K562 (cell line): ENCODE measurements around the gene CCDC167. TPM values are rescaled to one million over a fixed set of nuclear protein-coding genes. Genes with fewer than 3 reads are reported as not detected.

ENCODE experiments used
- ATAC-seq: fragments of 200-7000 bp; cut with Tn5 transposase; 3 replicates; pipeline ENCODE4 v1.9.1; 2020; ENCODE audit warnings: moderate library complexity
- BruUV-seq: library from RNA; stranded (reverse); fragments of 400-500 nt; replicated peaks from 2 replicates; lab custom pipeline; 2021; lab: Mats Ljungman, UMichigan
- CTCF ChIA-PET: fragments of 300-600 bp; formaldehyde crosslinking; extraction: SDS; loops from one replicate; lab custom pipeline; 2021; ENCODE audit warnings: low intra/inter-chr PET ratio; lab: Yijun Ruan, JAX
- POLR2A ChIA-PET: fragments of 300-600, 350-650 bp; sonication (Branson Sonifier 250); formaldehyde crosslinking; extraction: SDS; loops from one replicate; lab custom pipeline; 2021; ENCODE audit warnings: antibody characterized with exemption, inconsistent platforms; lab: Yijun Ruan, JAX
- DNase-seq, 4 experiments: peaks; one replicate each; pipeline versions ENCODE4 v3.0.0 to v3.0.0-alpha.2; 2011 to 2018; ENCODE audit warnings: low spot score in 3 of 4, mixed read lengths in 3 of 4; ENCODE audit errors: extremely low read depth in 1 of 4
- FAIRE-seq: peaks from 2 replicates; lab custom pipeline; 2011; peaks lifted over from hg19 to GRCh38; lab: Jason Lieb, UNC
- H2AFZ ChIP-seq: 2 replicates; pipeline ENCODE4 v1.6.0; 2011; ENCODE audit warnings: low read depth, low read length, control low read depth, inconsistent platforms
- H3K27ac ChIP-seq: fragments of 200-600 bp; 3 replicates; pipeline ENCODE4 v1.8.0; 2011; ENCODE audit warnings: low read depth, mild to moderate bottlenecking, control low read depth, inconsistent platforms, low read length, moderate library complexity, mixed read lengths; ENCODE audit errors: extremely low read depth
- H3K27me3 ChIP-seq, 2 experiments: fragments of 300-600 bp in 1 of 2; 2 replicates in 1 of 2; 3 replicates in 1 of 2; pipeline versions ENCODE4 v1.6.0 to v1.8.0; 2011; ENCODE audit warnings: inconsistent platforms in 2 of 2, low read length in 2 of 2, mild to moderate bottlenecking in 1 of 2, mixed read lengths in 1 of 2, moderate library complexity in 1 of 2; ENCODE audit not compliant: control insufficient read depth in 2 of 2, insufficient read depth in 2 of 2
- H3K36me3 ChIP-seq: fragments of 300-600 bp; 3 replicates; pipeline ENCODE4 v1.8.0; 2011; ENCODE audit warnings: mild to moderate bottlenecking, low read length, inconsistent platforms; ENCODE audit not compliant: control insufficient read depth, insufficient read depth
- H3K4me1 ChIP-seq, 2 experiments: fragments of 200-600 bp in 1 of 2; replicated peaks in 1 of 2; 2 replicates in 1 of 2; 3 replicates in 1 of 2; pipeline versions ENCODE4 v1.5.1 to v1.8.0; 2011; ENCODE audit warnings: inconsistent platforms in 2 of 2, low read length in 2 of 2, mild to moderate bottlenecking in 1 of 2, mixed read lengths in 1 of 2, moderate library complexity in 1 of 2; ENCODE audit not compliant: control insufficient read depth in 2 of 2, insufficient read depth in 2 of 2
- H3K4me2 ChIP-seq: 2 replicates; pipeline ENCODE4 v1.6.1; 2011; ENCODE audit warnings: low read length, control low read depth, inconsistent platforms, mixed read lengths; ENCODE audit not compliant: insufficient read depth
- H3K4me3 ChIP-seq: fragments of 200-600 bp; sonication (generic), shearing (Covaris generic); 2 replicates; pipeline ENCODE4 v1.5.1; 2016; ENCODE audit warnings: control low read depth, inconsistent platforms
- H3K79me2 ChIP-seq: fragments of 200-600 bp; 3 replicates; pipeline ENCODE4 v1.8.0; 2011; ENCODE audit warnings: low read length, inconsistent platforms; ENCODE audit not compliant: control insufficient read depth, insufficient read depth
- H3K9ac ChIP-seq, 2 experiments: 2 replicates each; pipeline versions ENCODE4 v1.6.0 to v1.6.1; 2011; ENCODE audit warnings: low read depth in 2 of 2, low read length in 2 of 2, control low read depth in 1 of 2, inconsistent platforms in 1 of 2, mild to moderate bottlenecking in 1 of 2, mixed read lengths in 1 of 2; ENCODE audit not compliant: insufficient read depth in 1 of 2
- H3K9me1 ChIP-seq: one replicate; pipeline ENCODE4 v1.6.0; 2011; ENCODE audit warnings: inconsistent platforms, mild to moderate bottlenecking, low read length, moderate library complexity; ENCODE audit not compliant: control insufficient read depth, insufficient read depth
- H3K9me3 ChIP-seq: replicated peaks from 2 replicates; pipeline ENCODE4 v1.5.1; 2011; ENCODE audit warnings: low read depth, low read length, inconsistent platforms; ENCODE audit not compliant: control insufficient read depth, insufficient read depth
- H4K20me1 ChIP-seq: replicated peaks from 2 replicates; pipeline ENCODE4 v1.6.1; 2011; ENCODE audit warnings: low read length, inconsistent platforms, mixed read lengths; ENCODE audit not compliant: control insufficient read depth, insufficient read depth
- CBX5 ChIP-seq: IDR thresholded peaks from 2 replicates; pipeline ENCODE4 v1.6.1; 2014; ENCODE audit warnings: low read depth, borderline replicate concordance
- FOXK1 ChIP-seq: sonication (generic); formaldehyde crosslinking; IDR thresholded peaks from 2 replicates; pipeline ENCODE4 v1.8.0; 2022; ENCODE audit warnings: missing genetic modification reagents, mild to moderate bottlenecking, borderline replicate concordance
- HMGN3 ChIP-seq: IDR thresholded peaks from 2 replicates; pipeline ENCODE4 v1.6.1; 2011; ENCODE audit warnings: borderline replicate concordance, low read depth, mild to moderate bottlenecking, mixed read lengths, low read length; ENCODE audit not compliant: insufficient read length; ENCODE audit errors: extremely low read depth
- HSF4 ChIP-seq: fragments of 250-450 bp; sonication (Bioruptor Pico); IDR thresholded peaks from 2 replicates; pipeline ENCODE4 v2.1.2; 2022; ENCODE audit warnings: mild to moderate bottlenecking, moderate library complexity, borderline replicate concordance
- MAZ ChIP-seq, 2 experiments: fragments of 450-650 bp in 1 of 2; sonication (generic) in 1 of 2; formaldehyde crosslinking; IDR thresholded peaks in 1 of 2; conservative IDR thresholded peaks in 1 of 2; 2 replicates each; pipeline versions ENCODE4 v1.4.0 to v1.5.0; 2020; ENCODE audit warnings: mild to moderate bottlenecking in 1 of 2, missing genetic modification reagents in 1 of 2
- MTA2 ChIP-seq: fragments of 450-650 bp; IDR thresholded peaks from 2 replicates; pipeline ENCODE4 v1.6.1; 2016; ENCODE audit warnings: low read depth
- NUFIP1 ChIP-seq: fragments of 450-650 bp; IDR thresholded peaks from 2 replicates; pipeline ENCODE4 v1.6.1; 2018; ENCODE audit not compliant: partially characterized antibody
- POU5F1 ChIP-seq: fragments of 150-350 bp; IDR thresholded peaks from 2 replicates; pipeline ENCODE4 v1.6.1; 2014; ENCODE audit warnings: borderline replicate concordance, low read length, low read depth, mild to moderate bottlenecking; ENCODE audit not compliant: partially characterized antibody
- TBL1XR1 ChIP-seq, 2 experiments: IDR thresholded peaks; 2 replicates each; pipeline ENCODE4 v1.6.1; 2012; ENCODE audit warnings: improper control_type of control experiment in 2 of 2, low read length in 2 of 2, mild to moderate bottlenecking in 1 of 2
- ZNF197 ChIP-seq: fragments of 200-800 bp; sonication (Bioruptor generic); IDR thresholded peaks from 2 replicates; pipeline ENCODE4 v1.6.1; 2016; ENCODE audit warnings: low read depth, missing genetic modification characterization, missing compliant biosample characterization
- ZNF212 ChIP-seq: fragments of 450-650 bp; formaldehyde crosslinking; IDR thresholded peaks from 2 replicates; pipeline ENCODE4 v1.4.0; 2020; ENCODE audit warnings: mild to moderate bottlenecking
- WGBS: fragments of 100-300 bp; shearing (Covaris generic); methylation state at CpG from one replicate; pipeline ENCODE4 v1.1.6; 2016; ENCODE audit warnings: low coverage, mixed read lengths; ENCODE audit not compliant: insufficient coverage; ENCODE audit errors: missing lambda C conversion rate; 5-methylcytosine and 5-hydroxymethylcytosine counted together
- in situ Hi-C: fragments of 300-500 bp; cut with MboI; formaldehyde crosslinking; loops from 4 replicates; pipeline ENCODE4 v1.15.0; 2018; ENCODE audit warnings: inconsistent platforms, mixed read lengths
- intact Hi-C: fragments of 100-400 bp; cut with micrococcal nuclease; formaldehyde crosslinking; loops from 2 replicates; pipeline ENCODE4 v1.14.2; 2022
- polyA plus RNA-seq, 8 experiments: library from polyadenylated mRNA; depleted of rRNA in 4 of 8; stranded (reverse) in 5 of 8; unstranded in 3 of 8; fragments of >200 nt; fragmentation: Nextera tagmentation in 2 of 8; fragmentation: Illumina TruSeq in 1 of 8; extraction: Ambion mirVana in 2 of 8; extraction: Trizol in 1 of 8; gene quantifications; 2 replicates each; pipeline versions ENCODE4 v1.2.1 to v1.2.3, GENCODE V29; 2011 to 2014; ENCODE audit warnings: inconsistent platforms in 1 of 8, missing spikeins in 1 of 8
- total RNA-seq, 7 experiments: library from RNA; depleted of rRNA in 6 of 7; stranded (reverse); fragments of >200 nt in 6 of 7; fragmentation: Illumina TruSeq in 2 of 7; extraction: Trizol in 2 of 7; gene quantifications; 2 replicates each; pipeline versions ENCODE4 v1.2.1 to v1.2.3, GENCODE V29; 2011 to 2021; ENCODE audit warnings: low replicate concordance in 1 of 7
- TF ChIP-seq, protein P1 (sequence below): sonication (generic); formaldehyde crosslinking; IDR thresholded peaks from 2 replicates; pipeline ENCODE4 v1.8.0; 2022; ENCODE audit warnings: mild to moderate bottlenecking, missing genetic modification reagents
- TF ChIP-seq, protein P2 (sequence below): fragments of 450-650 bp; IDR thresholded peaks from 2 replicates; pipeline ENCODE4 v1.6.1; 2017; ENCODE audit warnings: antibody characterized with exemption

CCDC167 gene
- total and polyA plus RNA-seq, 9 of the 15 experiments (the other 6 are each of a cell fraction or from before 2014, with no cell fraction given): 26.0 to 114 (median 45.2) TPM

DNA sequence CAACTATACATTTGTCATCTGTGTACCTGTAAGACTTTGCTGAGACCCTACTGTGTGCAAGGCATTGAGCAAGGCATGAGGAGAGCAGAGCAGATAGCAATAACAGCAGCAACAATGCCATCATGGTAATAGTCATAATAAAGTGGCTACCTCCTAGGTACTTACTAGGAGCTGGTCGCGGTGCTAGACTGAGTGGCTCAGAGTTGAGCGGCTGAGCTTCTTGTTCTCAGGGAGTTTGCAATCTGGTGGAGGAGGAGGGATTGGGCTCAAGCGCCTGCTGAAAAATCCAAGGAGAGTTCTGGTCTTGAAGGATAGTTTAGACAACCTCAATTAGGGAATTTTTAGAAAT, 25.3 kb upstream of the CCDC167 start:
- FAIRE-seq: no peak
- no peaks in the 10 kb centered on the region for H3K36me3 ChIP-seq
- DNase-seq: no peak
- H3K27me3 ChIP-seq: peaks cover 40 to 63% of the 10 kb centered on the region in 2 experiments
- no peak overlapping the region for H3K9ac ChIP-seq
- CTCF ChIA-PET: interaction anchor here (0.7 kb wide), 1 partner anchor 23 kb away, joined by 5 read pairs; no protein-coding TSS in a partner anchor
- no peaks in the 10 kb centered on the region for H3K9me1 ChIP-seq
- intact Hi-C loops (no loop called here), in situ Hi-C loops (no loop called here)
- H3K4me3 ChIP-seq: no peak overlapping the region
- H3K79me2 ChIP-seq: no peaks in the 10 kb centered on the region
- no peak overlapping the region for H3K27ac ChIP-seq
- POLR2A ChIA-PET: interaction anchor here (0.6 to 2.1 kb wide), 6 partner anchors 8 to 1992 kb away, joined by 3 to 6 read pairs (median 4); no protein-coding TSS in a partner anchor
- 8% methylated on average over 4 of the region's 4 CpGs for WGBS
- no peak overlapping the region for H3K4me2 ChIP-seq
- TF ChIP-seq, protein P1, sequence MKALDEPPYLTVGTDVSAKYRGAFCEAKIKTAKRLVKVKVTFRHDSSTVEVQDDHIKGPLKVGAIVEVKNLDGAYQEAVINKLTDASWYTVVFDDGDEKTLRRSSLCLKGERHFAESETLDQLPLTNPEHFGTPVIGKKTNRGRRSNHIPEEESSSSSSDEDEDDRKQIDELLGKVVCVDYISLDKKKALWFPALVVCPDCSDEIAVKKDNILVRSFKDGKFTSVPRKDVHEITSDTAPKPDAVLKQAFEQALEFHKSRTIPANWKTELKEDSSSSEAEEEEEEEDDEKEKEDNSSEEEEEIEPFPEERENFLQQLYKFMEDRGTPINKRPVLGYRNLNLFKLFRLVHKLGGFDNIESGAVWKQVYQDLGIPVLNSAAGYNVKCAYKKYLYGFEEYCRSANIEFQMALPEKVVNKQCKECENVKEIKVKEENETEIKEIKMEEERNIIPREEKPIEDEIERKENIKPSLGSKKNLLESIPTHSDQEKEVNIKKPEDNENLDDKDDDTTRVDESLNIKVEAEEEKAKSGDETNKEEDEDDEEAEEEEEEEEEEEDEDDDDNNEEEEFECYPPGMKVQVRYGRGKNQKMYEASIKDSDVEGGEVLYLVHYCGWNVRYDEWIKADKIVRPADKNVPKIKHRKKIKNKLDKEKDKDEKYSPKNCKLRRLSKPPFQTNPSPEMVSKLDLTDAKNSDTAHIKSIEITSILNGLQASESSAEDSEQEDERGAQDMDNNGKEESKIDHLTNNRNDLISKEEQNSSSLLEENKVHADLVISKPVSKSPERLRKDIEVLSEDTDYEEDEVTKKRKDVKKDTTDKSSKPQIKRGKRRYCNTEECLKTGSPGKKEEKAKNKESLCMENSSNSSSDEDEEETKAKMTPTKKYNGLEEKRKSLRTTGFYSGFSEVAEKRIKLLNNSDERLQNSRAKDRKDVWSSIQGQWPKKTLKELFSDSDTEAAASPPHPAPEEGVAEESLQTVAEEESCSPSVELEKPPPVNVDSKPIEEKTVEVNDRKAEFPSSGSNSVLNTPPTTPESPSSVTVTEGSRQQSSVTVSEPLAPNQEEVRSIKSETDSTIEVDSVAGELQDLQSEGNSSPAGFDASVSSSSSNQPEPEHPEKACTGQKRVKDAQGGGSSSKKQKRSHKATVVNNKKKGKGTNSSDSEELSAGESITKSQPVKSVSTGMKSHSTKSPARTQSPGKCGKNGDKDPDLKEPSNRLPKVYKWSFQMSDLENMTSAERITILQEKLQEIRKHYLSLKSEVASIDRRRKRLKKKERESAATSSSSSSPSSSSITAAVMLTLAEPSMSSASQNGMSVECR: no peak
- no peak for TF ChIP-seq FOXK1 (CRISPR knock-in tag)
- no peak for TF ChIP-seq ZNF197 (CRISPR knock-in tag)
- no peak for TF ChIP-seq NUFIP1
- TF ChIP-seq ZNF212 (CRISPR knock-in tag): no peak
- TF ChIP-seq HMGN3: no peak
- TF ChIP-seq, protein P2, sequence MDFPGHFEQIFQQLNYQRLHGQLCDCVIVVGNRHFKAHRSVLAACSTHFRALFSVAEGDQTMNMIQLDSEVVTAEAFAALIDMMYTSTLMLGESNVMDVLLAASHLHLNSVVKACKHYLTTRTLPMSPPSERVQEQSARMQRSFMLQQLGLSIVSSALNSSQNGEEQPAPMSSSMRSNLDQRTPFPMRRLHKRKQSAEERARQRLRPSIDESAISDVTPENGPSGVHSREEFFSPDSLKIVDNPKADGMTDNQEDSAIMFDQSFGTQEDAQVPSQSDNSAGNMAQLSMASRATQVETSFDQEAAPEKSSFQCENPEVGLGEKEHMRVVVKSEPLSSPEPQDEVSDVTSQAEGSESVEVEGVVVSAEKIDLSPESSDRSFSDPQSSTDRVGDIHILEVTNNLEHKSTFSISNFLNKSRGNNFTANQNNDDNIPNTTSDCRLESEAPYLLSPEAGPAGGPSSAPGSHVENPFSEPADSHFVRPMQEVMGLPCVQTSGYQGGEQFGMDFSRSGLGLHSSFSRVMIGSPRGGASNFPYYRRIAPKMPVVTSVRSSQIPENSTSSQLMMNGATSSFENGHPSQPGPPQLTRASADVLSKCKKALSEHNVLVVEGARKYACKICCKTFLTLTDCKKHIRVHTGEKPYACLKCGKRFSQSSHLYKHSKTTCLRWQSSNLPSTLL: no peak
- no peak for TF ChIP-seq POU5F1
- TF ChIP-seq TBL1XR1 (IDR thresholded peaks at IDR 0.05; ENCODE audit: low read length in 2 of 2): no peak
- no peak for TF ChIP-seq HSF4
- no peak for TF ChIP-seq CBX5
- TF ChIP-seq MTA2: no peak
- no peak for TF ChIP-seq MAZ (CRISPR knock-in tag; conservative IDR thresholded peaks at IDR 0.05 in 1 of 2, IDR thresholded peaks at IDR 0.05 in 1 of 2)
- H3K4me1 ChIP-seq: no peaks in the 10 kb centered on the region
- H4K20me1 ChIP-seq: no peaks in the 10 kb centered on the region
- BruUV-seq: no TSS peak
- H2AFZ ChIP-seq: no peak overlapping the region
- no peaks in the 10 kb centered on the region for H3K9me3 ChIP-seq
- ATAC-seq: no peak
